GM10266 (cell line): ENCODE results near the gene SCGB3A1.
A peak's percentile ranks its signal among the peaks of the same experiment; 100 is the strongest.

ENCODE experiments used
- DNase-seq: peaks from one replicate; pipeline ENCODE4 v3.0.0; 2012; ENCODE audit errors: extremely low spot score
- TF ChIP-seq, protein P1 (sequence below): IDR thresholded peaks from 2 replicates; pipeline ENCODE4 v1.5.1; 2012; ENCODE audit warnings: mild to moderate bottlenecking, low read depth; ENCODE audit not compliant: control insufficient read depth, insufficient read depth; ENCODE audit errors: missing control alignments

Gene SCGB3A1

DNA sequence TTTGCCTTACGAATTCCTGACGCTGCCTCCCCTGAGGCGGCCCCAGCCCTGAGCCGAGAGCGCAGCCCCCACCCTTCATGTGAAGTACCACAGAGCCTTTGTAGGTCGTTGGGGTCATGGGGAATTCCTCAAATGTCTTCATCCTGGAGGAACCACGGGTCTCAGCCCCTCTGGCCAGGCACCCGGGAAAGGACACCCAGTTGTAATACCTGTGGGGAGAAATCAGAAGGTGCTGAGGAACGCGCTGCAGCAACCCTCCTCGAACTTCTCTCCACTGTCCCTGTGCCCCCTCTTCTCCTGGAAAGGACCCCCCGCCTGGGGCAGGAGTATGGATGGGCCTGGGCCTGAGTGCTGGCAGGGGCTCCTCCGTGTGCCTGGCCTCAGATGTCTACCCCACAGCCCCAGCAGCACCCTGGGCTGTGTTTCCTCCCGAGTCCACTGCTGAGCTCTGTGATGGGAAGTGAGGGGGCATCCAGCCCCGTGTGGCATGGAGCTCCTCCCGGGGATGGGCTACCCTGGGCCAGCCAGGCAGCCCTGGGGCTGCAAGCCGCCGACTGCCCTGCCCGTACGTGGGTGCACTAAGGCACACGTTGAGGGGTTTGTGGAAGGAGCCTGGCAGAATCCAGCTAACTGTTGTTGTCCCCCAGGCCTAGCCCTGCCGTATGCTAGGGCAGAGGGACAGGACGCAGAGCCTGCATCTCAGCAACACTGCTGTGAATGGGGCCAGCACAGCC, 18.7 kb upstream of the SCGB3A1 start:
- DNase-seq, result no peak
- TF ChIP-seq, protein P1, sequence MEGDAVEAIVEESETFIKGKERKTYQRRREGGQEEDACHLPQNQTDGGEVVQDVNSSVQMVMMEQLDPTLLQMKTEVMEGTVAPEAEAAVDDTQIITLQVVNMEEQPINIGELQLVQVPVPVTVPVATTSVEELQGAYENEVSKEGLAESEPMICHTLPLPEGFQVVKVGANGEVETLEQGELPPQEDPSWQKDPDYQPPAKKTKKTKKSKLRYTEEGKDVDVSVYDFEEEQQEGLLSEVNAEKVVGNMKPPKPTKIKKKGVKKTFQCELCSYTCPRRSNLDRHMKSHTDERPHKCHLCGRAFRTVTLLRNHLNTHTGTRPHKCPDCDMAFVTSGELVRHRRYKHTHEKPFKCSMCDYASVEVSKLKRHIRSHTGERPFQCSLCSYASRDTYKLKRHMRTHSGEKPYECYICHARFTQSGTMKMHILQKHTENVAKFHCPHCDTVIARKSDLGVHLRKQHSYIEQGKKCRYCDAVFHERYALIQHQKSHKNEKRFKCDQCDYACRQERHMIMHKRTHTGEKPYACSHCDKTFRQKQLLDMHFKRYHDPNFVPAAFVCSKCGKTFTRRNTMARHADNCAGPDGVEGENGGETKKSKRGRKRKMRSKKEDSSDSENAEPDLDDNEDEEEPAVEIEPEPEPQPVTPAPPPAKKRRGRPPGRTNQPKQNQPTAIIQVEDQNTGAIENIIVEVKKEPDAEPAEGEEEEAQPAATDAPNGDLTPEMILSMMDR, result no peak

DNA sequence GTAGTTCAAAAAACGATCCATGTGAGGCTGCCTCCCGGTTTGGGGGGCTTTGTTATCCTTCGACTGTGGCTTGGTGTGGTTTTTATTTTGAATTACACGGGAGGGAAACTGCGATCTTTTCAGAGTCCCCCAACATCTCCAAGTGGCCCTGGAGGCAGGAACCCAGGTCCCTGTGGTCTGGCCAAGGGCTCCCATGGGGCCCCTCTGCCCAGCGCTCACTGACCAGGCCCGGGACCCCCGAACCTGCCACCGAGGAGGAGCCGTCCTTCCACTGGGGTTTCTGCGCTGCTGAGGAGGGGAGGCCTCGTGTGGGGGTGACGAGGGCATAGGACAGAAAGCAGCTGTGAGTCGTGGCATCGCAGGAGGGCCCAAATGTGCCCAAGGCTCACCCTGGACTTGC, 18.1 kb upstream of the SCGB3A1 start:
- TF ChIP-seq, protein P1, result no peak
- DNase-seq, result no peak

DNA sequence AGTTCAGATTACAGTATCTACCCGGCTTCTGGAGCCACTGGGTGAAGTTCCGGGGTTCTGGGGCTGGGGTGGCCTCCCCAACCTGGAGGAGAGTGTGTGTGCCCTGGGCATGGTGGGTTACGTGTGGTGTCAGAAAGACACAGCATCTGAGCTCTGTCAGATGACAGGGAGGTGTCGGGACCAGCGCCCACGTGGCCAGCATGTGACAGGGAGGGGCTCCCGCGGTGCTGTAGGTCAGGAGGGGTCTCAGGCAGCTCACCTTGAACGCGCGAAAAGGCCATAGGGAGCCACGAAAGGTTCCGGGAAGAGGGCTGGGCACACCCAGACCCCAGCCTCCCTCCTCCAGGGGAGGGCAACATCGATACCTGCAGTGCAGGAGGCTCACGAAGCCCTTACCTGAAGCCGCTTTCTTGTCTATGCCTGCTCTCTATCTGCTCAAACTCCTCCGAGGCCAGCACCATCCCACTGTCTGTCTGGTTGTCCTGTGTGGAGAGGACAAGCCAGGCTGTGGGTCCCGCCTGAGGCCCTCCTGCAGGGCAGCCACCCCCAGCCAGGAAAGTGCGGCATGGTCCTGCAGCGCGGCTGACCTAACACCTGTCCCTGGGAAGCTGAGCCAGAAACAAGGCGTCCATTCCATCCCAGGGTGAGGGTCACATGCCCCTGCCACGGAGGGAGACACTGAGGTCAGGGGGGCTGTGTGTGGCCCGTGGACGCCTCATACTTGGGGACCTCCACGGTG, 17.4 kb upstream of the SCGB3A1 start:
- DNase-seq, result no peak
- TF ChIP-seq, protein P1, result no peak

DNA sequence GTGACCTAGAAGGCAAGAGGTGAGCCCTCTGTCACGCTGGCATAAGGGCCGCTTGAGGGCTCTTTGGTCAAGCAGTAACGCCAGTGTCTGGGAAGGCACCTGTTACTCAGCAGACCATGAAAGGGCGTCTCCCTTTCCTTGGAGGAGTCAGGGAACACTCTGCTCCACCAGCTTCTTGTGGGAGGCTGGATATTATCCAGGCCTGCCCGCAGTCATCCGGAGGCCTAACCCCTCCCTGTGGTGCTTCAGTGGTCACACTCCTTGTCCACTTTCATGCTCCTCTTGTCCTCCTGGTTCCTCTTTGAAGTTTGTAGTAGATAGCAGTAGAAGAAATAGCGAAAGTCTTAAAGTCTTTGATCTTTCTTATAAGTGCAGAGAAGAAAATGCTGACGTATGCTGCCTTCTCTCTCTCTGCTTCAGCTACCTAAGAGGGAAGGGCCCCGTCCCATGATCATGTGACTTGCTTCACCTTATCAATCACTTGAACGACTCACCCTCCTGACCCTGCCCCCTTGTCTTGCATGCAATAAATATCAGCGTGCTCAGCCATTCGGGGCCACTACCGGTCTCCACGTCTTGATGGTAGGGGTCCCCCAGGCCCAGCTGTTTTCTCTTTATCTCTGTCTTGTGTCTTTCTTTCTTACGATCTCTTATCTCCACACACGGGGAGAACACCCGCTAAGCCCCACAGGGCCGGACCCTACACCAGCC, 16.7 kb upstream of the SCGB3A1 start:
- TF ChIP-seq, protein P1, result no peak
- DNase-seq, result no peak

DNA sequence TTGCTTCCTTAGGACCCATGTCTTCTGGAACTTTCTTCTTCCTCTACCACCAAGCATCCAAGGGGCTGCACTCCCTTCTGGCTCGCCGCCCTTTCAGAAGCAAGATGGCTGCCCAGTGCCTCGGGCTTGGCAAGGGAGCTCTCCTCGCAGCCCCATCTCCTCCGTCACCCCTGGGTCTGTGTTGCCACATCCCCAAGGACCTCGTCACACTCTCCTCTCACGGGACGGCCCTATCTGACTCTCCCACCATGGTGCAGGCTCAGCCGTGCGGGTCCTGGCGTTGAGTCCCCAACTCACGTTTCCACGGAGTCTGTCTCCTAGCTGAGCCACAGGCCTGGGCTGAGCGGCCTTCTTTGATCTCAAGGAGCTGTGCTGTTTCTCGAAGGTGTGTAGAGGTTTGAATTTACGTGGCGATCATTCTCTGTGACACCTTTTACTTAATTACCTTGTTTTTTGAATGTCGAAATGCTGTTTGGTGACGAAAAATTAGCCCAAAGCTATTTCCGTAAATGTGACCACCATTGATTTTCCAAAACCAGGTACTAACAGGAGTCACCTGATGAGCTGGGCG, 15.0 kb upstream of the SCGB3A1 start:
- TF ChIP-seq, protein P1, result peak; percentile 19
- no peak for DNase-seq

DNA sequence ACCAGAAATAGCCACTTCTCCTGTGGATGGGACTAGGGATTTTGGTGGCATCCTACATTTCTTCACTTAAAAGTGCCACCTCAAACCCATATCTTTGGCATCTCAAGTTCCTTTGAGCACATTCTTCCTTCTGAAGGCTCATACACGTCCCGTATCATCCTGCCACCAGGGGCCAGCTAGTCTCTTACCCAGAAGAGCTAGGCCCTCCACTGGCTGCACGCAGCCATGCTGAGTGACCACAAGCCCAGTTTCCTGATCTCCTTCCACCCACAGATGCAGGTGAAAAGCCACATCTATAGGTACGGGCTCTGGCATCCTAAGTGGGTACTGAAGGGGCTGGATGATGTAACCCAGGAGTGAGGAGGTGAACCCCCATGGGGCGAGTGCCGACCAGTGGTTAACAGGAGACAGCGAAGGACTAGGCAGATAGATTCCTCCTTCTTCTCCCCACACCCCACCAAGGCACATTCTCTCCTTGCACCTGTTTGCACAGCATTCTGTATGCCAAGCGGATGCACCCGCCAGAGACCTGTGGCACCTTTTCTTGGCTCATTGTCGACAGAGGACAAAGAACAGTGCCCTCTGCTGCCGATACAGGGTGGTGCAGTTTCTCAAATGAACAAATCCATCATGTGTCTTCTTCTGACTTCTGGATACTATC, 14.4 kb upstream of the SCGB3A1 start:
- DNase-seq, result peak; percentile 83
- TF ChIP-seq, protein P1, result peak; percentile 76
